Measurements from ENCODE around the gene STPG4.
A peak's percentile ranks its signal among the peaks of the same experiment; 100 is the strongest.

GRCh38 chr2:47058003-47058931, 96.8 kb downstream of the STPG4 start:
- TF ChIP-seq, protein P1, sequence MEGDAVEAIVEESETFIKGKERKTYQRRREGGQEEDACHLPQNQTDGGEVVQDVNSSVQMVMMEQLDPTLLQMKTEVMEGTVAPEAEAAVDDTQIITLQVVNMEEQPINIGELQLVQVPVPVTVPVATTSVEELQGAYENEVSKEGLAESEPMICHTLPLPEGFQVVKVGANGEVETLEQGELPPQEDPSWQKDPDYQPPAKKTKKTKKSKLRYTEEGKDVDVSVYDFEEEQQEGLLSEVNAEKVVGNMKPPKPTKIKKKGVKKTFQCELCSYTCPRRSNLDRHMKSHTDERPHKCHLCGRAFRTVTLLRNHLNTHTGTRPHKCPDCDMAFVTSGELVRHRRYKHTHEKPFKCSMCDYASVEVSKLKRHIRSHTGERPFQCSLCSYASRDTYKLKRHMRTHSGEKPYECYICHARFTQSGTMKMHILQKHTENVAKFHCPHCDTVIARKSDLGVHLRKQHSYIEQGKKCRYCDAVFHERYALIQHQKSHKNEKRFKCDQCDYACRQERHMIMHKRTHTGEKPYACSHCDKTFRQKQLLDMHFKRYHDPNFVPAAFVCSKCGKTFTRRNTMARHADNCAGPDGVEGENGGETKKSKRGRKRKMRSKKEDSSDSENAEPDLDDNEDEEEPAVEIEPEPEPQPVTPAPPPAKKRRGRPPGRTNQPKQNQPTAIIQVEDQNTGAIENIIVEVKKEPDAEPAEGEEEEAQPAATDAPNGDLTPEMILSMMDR (IDR thresholded peaks at IDR 0.05) = no peak
- TF ChIP-seq POLR2A (IDR thresholded peaks at IDR 0.05) (no peak), POLR2AphosphoS5 (IDR thresholded peaks at IDR 0.05) (peak; percentile 41 to 63 (median 60))

Data from breast epithelium (tissue), 3 donors.